HG03565 (cell line): Measurements from ENCODE around the gene NRL.
A peak's percentile ranks its signal among the peaks of the same experiment; 100 is the strongest.

Source experiments
- ATAC-seq: cut with Tn5 transposase; IDR thresholded peaks from one replicate; pipeline ENCODE4 v1.9.1; 2021; ENCODE audit warnings: mild to moderate bottlenecking, moderate library complexity; ENCODE audit not compliant: unreplicated experiment

The NRL gene

GRCh38 chr14:24100982-24101494 lies 13.7 kb downstream of the NRL start:
- no peak for ATAC-seq

DNA sequence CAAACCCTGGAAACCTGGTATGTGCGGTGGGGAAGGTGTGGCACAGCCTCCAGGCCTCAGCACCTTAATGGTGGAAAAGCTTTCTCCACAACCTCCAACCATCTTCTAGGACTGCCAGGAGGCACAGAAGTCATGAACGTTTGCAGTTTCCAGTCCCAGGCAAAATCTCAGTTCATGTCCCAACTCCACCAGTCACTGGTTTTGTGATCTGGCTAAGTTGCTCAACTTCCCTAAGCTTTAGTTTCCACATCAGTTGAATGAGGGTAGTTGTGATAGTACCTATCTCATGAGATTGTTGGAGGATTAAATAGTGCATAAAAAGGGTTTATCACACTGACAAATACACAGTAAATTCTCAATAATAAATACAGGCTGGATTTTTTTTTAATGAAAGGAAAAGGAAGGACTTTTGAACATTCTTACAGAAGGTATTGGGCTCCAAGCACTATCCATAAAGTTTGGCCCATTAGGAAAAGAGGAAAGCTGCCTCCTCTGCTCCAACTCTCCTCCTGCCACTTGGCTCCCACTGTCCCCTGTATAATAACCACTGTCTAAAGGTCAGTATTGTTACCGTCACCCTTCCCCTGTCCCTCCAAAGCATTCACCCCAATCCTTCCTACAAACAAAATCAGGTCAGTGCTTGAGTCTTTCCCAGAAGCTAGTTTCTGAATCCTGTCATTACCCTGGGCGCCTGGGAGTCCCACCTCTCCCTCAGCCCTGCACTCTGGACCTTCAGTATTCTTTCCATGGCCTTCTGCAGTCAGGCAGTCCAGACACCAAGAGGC lies 14.4 kb downstream of the NRL start:
- ATAC-seq = no peak

DNA sequence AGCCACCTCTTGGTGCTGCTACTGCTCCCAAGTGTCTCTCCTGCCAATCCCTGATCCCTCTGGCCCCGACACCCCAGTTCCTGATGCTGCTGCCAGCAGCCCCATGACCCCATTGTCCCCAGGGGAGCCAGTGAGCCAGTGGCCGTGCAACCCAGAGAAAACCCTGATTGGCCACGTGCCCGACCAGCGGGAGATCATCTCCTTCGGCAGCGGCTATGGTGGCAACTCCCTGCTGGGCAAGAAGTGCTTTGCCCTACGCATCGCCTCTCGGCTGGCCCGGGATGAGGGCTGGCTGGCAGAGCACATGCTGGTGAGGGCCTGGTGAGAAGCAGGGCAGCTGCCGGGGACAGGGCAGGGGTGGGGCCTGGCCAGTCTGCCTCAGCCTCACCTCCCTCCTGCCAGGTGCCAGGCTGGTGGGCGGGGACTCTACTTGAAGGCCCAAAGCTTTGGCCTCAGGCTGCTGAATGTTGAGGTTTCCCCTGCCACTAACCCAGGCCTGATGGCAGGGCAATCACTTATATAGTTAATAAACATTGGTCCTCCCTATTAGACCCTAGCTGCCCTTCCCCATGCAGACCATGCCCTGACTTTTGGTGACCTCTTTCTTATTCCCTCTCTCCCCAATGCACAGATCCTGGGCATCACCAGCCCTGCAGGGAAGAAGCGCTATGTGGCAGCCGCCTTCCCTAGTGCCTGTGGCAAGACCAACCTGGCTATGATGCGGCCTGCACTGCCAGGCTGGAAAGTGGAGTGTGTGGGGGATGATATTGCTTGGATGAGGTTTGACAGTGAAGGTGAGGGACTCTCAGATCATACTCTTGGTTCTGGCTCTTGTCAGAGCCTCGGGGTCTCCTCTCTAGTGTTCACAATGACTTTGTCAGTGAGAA lies 15.6 kb downstream of the NRL start:
- no peak for ATAC-seq

DNA sequence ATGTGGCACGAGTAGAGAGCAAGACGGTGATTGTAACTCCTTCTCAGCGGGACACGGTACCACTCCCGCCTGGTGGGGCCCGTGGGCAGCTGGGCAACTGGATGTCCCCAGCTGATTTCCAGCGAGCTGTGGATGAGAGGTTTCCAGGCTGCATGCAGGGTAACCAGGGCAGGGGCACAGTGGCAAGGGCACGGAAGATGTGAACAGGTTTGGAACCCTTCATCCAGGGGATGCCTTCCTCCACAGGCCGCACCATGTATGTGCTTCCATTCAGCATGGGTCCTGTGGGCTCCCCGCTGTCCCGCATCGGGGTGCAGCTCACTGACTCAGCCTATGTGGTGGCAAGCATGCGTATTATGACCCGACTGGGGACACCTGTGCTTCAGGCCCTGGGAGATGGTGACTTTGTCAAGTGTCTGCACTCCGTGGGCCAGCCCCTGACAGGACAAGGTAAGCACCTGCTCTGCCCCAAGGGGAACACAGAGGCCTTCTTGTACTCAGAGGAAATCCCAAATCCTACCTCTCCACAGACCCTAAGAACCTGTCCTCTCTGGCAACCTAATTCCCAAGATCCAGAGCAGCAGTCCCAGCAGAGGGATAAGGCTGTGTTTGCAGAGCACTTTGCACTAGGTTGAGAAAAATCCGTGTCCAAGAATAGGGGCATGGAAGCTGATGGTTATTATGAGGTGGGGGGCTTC lies 16.4 kb downstream of the NRL start:
- no peak for ATAC-seq

DNA sequence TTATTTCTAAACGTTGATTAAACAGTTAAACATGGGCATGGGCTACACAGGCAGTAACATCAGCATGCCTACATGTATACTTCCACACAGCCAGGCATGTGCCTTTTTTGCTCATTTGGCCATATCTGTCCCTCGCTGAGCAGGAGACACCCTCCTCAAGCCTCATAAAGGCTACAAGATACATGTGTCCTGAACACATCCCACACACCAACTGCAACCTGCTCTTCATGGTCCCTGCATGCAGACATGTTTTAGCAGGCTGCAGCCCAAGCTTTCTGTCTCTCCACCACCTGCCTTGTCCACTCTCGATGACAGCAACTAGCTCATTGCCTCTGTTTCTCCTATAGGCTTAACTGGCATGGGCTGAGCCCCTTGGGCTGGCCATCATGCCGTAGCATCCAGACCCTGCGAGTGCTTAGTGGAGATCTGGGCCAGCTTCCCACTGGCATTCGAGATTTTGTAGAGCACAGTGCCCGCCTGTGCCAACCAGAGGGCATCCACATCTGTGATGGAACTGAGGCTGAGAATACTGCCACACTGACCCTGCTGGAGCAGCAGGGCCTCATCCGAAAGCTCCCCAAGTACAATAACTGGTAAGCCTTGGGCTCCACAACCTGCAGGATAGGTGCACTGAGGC lies 18.1 kb downstream of the NRL start:
- ATAC-seq = no peak

- peak; percentile 72 for ATAC-seq
Observed at GRCh38 chr14:24095271-24096068, 19.3 kb downstream of the NRL start.

DNA sequence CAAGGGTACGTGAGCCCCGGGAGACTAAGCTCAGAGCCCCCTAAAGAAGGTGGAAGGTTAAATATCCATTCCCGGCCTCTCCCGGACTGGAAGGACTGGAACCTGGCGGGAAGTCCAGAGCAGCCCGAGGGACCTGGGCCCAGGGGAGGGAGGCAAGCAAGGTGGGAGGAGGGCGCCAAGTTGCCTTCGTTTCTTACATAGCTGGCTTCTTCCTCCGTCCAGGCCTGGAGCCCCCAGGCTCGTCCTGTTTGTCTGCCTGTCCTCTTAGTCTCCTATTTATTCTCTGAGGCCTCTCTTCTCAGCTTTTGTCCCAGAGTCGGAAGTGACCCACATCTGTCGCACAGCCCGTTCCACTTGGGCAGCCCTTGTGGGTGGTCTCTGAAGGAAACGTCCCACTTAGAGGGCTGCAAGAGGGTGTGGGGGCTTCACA lies 19.9 kb downstream of the NRL start:
- ATAC-seq = no peak

DNA sequence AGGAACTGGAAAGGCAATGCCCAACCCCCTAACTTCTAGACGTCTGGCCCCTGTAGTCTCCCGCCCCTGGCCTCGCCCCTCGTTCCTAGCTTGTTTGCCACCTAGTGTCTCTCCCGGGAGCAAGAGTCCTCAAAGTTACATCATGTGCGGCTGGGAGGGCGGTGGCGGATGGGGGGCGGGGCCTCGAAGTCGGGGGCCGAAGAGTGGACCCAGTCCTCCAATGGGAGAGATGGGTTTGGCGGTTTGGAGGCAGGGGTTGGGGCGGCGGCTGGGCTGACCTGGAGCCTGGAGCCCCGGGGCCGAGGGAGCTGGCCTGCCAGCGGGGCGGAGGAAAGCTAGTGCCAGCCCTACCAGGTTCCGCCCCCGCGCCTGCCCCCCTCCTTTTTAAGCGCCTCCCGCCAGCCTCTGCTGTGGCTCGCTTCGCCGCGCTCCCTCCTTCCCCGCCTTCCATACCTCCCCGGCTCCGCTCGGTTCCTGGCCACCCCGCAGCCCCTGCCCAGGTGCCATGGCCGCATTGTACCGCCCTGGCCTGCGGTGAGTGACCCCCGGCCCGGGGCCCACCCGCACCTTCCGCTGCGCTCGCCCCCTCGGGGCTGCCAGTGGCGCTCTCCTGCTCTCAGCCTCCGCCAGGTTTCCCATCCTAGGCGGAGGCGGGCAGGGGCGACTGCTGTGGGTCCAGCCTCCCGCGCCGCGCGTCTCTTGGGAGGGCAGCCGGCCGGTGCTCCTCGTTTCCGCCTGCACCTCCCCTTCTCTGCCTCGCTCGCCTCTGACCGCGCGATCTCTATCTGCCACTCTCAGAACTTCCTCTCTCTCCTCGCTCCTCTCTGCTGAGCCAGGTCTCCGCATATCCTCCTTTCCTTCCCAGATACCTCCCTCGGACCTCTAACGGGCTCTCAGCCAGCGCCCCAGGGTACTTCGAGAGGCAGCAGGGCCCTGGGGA lies 20.6 kb downstream of the NRL start, which contains the start of gene PCK2:
Gene PCK2 (plus strand): TSS at position 411 of the 940 bp plus-strand sequence. CDS start 95 bp downstream, at position 506.
- peak; percentile 23 for ATAC-seq

DNA sequence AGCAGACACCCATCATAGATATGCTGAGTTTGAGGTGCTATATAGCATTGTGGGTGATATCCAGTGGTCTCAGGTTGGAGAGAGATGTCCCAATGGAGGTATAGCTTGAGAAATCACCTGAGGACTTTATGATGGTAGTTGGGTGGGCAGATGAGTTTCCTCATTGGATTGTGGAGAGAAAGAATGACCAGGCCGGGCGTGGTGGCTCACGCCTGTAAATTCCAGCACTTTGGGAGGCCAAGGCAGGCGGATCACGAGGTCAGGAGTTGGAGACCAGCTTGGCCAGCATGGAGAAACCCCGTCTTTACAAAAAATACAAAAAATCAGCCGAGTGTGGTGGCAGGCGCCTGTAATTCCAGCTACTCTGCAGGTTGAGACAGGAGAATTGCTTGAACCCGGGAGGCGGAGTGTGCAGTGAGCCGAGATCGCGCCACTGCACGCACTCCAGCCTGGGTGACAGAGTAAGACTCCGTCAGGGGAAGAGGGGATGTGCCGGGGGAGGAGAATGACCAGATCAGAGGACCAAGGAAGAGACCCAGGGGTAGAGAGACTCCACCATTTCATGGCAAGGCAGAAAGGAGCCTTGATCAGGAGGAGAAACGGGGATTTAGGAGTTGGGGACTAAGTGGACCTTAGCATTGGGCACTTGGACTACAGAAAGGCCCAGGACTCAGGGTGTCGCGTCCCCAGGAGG lies 21.4 kb downstream of the NRL start:
- no peak for ATAC-seq

DNA sequence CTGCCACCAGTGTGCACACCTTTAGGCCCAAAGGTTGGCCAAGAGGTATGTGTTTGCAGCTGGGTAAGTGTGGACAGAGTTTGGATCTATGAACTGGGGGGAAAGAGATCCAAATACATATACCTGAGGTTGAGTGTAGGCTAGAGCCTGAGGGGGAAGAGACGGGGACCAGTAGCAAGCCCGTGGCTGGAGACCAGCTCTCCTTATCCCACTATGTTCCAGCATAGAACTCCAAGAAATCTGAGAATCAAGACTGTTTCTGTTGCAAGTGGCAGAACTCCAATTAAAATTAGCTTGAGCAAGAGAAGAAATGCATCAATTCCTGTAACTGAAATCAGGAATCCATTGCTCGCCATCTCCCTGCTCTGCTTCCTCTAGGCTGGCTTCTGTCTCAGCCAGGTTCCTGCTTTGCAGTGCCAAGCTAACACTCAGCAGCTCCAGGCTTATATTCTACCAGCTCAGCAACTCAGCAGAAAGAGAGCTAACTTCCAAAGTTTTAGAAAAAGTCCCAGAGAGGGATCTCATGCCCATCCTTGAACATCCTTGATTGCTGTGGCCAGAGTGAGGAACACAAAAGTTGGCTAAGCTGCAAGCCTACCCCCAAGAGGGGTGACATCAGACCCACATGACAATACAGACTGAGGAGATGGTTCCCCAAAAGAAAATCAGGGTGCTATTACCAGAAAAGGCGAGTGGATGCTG lies 22.1 kb downstream of the NRL start:
- ATAC-seq = no peak

DNA sequence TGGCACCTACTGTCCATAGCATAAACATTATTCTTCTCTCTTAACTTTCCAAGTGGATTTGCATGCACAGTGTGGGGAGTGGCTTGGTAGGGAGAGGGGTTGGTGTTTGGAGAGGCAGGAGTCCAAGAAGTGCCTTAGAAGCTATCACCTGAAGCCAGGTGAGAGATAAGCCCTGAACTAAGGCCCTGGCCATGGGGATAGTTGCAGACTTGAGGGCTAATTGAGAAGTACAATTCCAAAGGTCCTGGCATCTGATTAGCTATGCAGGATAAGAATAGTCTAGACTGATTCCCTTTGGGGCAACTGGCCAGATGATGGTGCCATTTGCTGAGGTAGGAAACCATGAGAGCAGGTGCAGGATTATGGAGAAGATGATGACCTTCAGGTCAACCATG lies 22.6 kb downstream of the NRL start:
- ATAC-seq = no peak

DNA sequence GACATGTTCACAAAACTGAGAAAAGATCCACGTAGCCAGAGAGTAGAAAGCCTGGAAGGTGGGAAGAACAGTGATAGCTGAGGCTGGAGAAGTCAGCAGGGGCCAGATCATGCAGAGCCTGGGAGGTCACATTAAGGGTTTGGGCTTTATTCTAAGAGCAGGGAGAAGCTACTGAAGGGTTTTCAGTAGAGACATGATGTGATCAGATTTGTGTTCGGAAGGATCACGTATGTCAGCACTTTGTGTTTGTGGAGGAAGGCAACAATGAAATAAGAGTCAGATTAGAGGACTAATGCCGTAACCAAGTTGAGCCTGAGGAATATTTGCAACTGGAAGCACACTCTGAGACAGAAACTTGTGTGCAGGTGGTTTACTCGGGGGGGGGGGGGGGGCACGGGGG lies 24.9 kb downstream of the NRL start:
- no peak for ATAC-seq

DNA sequence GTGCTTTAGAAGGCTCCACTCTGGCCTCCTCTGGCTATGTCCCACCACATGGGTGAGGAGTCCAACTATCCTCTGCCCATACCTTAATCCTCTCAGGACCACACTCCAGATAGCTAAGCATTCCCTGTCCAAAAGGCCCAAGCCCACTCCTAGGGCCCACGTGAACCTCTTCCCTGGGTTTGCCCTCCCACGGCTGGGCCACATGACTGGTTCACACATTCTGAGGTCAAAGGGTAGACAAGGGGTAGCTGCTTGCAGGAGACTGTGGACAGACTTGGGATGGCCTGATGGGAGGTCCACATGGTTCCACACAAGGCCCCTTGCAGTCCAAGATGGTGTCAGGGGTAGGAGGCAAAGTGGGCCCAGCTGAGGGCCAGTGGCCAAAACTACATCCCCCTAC lies 26.7 kb downstream of the NRL start:
- ATAC-seq = no peak

- no peak for ATAC-seq
Observed at GRCh38 chr14:24087004-24087403, 27.7 kb downstream of the NRL start.

GRCh38 chr14:24086193-24086955 lies 28.4 kb downstream of the NRL start:
- no peak for ATAC-seq

DNA sequence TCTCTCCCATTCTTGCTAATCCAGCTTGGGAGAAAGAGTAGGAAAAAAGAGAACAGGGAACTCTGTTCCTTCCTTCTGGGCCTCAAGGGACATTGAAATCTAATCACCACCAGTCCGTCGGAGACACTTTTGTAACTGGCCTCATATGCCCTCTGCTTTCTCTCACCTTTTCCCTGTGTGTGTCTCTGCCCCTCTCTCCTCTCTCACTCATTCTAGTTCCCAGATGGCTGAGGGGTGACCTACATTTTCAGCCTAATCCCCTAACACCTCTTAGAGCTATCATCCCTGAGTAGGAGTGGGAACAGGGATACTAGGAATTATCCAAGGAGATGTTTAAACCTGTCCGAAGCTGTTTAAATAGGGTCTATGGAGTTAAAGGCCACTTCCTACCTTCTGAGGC lies 29.5 kb downstream of the NRL start:
- ATAC-seq = no peak

DNA sequence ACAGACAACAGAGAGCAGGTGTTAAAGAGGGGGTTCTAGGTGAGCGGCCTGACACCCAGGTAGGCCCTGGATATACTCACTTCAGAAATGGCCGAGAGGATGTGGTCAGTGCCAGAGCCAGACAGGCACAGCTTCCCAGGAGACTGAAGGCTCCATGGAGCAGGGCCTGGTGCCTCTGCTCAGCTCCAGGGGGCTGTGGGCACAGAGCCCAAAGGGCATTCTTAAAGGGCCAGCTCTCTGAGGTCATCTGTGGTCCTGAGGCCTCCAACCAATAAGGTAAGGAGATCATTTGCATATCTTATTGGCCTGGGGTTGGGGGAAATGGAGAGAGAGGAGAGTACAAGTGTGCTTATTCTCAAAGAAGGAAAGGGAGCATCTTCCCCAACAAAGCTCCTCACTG lies 30.3 kb downstream of the NRL start:
- no peak for ATAC-seq
